Measurements from ENCODE around the gene POGK. TPM values are rescaled to one million over a fixed set of nuclear protein-coding genes. Genes with fewer than 3 reads are reported as not detected.
"Not testable (repeated sequence)": the region's sequence is repeated elsewhere in the genome, so short reads cannot be mapped to it uniquely, and the experiment has no call there.

The POGK gene
- total RNA-seq, result 16.3 and 17.6 TPM in 2 replicates
- polyA plus RNA-seq (2012), result 11.7 TPM

- DNase-seq (ENCODE audit: low read depth), result peak; percentile 93
Measured at GRCh38 chr1:166838766-166839599, at the start of gene POGK. Gene POGK (plus strand): TSS chr1:166839475. CDS start chr1:166840957, 1,482 bp downstream.

- no peak for DNase-seq (ENCODE audit: low read depth)
Measured at GRCh38 chr1:166796620-166797236, 42.5 kb upstream of the POGK start.

- DNase-seq (ENCODE audit: low read depth), result no peak
Measured at GRCh38 chr1:166808952-166809351, 30.3 kb upstream of the POGK start.

GRCh38 chr1:166811691-166812090 is 27.6 kb upstream of the POGK start:
- DNase-seq (ENCODE audit: low read depth), result no peak

- DNase-seq (ENCODE audit: low read depth), result no peak
Measured at GRCh38 chr1:166813508-166814223, 25.6 kb upstream of the POGK start.

- DNase-seq (ENCODE audit: low read depth), result no peak
Measured at GRCh38 chr1:166814611-166815010, 24.7 kb upstream of the POGK start.

- DNase-seq (ENCODE audit: low read depth), result no peak
Measured at GRCh38 chr1:166819974-166820373, 19.3 kb upstream of the POGK start.

GRCh38 chr1:166822385-166822784 is 16.9 kb upstream of the POGK start:
- no peak for DNase-seq (ENCODE audit: low read depth)

GRCh38 chr1:166827426-166827825 is 11.8 kb upstream of the POGK start:
- no peak for DNase-seq (ENCODE audit: low read depth)

GRCh38 chr1:166829762-166830161 is 9.5 kb upstream of the POGK start:
- not testable (repeated sequence) for DNase-seq (ENCODE audit: low read depth)

GRCh38 chr1:166836733-166837132 is 2.5 kb upstream of the POGK start:
- no peak for DNase-seq (ENCODE audit: low read depth)

GRCh38 chr1:166839600-166840308 is 479 bp downstream of the POGK start:
- peak; percentile 33 for DNase-seq (ENCODE audit: low read depth)

- peak; percentile 29 for DNase-seq (ENCODE audit: low read depth)
Measured at GRCh38 chr1:166840309-166841274, 1.3 kb downstream of the POGK start.

GRCh38 chr1:166843322-166843721 is 4.0 kb downstream of the POGK start:
- no peak for DNase-seq (ENCODE audit: low read depth)

- peak; percentile 38 for DNase-seq (ENCODE audit: low read depth)
Measured at GRCh38 chr1:166843769-166844596, 4.7 kb downstream of the POGK start.

- DNase-seq (ENCODE audit: low read depth), result no peak
Measured at GRCh38 chr1:166844791-166845190, 5.5 kb downstream of the POGK start.

GRCh38 chr1:166848193-166848592 is 8.9 kb downstream of the POGK start:
- DNase-seq (ENCODE audit: low read depth), result no peak

GRCh38 chr1:166849135-166849534 is 9.9 kb downstream of the POGK start:
- no peak for DNase-seq (ENCODE audit: low read depth)

- no peak for DNase-seq (ENCODE audit: low read depth)
Measured at GRCh38 chr1:166852918-166853317, 13.6 kb downstream of the POGK start.

All from myocyte (in vitro differentiated cells).